ENCODE results near the gene CLCF1. TPM values are rescaled to one million over a fixed set of nuclear protein-coding genes. Genes with fewer than 3 reads are reported as not detected.

Gene CLCF1
- 40.0 to 52.6 TPM (median 45.1 TPM) in 5 replicates for total RNA-seq (2022; extraction: Qiagen RNA extraction; ENCODE audit: low read depth)

DNA sequence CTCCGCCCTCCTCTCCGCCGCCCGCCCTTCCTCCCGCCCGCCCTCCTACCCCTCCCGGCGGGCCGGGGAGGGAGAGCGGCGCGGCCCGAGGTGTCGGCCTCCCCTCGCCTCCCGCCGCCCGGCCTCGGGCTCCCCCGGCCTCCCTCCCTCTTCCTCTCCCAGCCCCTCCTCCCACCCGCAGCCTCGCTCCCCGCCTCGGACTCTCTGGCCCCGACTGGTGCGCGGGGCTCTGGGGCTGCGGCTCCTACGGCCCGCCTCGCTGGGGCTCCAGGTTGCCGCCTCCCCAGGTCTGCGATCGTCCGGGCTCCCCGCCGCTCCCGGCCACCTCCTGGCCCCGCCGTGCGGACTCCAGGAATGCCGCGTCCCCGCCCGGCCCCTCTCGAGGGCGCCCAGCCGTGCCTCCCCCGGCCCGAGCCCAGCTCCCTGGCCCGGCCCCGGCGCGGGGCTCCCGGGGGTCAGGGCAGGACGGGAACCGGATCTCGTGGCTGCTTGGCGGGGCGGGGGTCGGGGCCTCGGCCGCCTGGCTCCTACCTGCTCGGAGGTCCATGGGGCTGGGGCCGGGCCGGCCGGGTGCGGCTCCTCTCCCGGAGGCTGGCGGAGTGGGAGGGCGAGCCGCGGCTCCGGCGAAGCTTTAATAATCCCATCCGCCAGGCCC lies at the start of gene CLCF1:
TSS of gene CLCF1 (minus strand) at position 606 of the 655 bp plus-strand sequence. CDS start at position 547, 59 bp downstream.

DNA sequence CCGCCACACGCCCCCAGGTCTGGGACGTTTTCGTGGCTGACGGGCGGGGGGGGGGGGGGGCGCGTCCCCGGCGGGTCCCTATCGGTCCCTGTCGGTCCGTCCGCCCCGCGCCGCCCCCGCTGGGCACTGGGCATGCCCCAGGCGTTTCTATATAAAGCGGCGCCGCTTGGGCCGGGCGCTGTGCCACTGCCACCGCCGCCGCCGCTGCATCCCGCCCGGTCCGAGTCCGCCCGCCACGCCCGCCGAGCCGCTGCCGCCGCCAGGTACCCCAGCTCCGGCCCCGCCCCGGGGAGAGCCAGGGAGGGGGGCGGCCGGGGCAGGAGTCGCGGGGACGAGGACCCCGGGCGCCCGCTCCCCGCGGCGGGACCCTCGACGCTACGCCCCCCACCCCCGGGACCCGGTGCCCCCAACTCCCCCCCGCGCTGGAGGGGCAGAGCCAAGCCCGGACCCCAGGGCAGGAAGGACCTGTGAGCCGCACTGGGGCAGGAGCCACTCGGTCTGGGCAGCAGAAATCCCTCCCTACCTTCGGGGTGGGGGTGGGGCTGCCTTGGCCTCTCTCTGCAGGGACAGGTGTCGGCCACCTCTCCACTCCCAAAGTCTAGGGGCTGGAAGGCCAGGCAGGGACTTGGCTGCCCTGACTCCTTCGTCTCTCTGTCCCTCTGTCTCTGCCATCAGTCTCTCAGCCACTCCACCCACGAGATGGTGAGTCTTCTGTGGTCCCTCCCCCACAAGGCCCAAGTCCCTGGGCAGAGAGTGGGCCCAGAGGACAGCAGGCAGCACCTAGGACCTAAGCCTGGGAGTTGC lies 42.3 kb upstream of the CLCF1 start, which contains the start of gene CARNS1:
TSS of gene CARNS1 (plus strand) at position 178 of the 804 bp plus-strand sequence. CDS start at position 700, 522 bp downstream.

DNA sequence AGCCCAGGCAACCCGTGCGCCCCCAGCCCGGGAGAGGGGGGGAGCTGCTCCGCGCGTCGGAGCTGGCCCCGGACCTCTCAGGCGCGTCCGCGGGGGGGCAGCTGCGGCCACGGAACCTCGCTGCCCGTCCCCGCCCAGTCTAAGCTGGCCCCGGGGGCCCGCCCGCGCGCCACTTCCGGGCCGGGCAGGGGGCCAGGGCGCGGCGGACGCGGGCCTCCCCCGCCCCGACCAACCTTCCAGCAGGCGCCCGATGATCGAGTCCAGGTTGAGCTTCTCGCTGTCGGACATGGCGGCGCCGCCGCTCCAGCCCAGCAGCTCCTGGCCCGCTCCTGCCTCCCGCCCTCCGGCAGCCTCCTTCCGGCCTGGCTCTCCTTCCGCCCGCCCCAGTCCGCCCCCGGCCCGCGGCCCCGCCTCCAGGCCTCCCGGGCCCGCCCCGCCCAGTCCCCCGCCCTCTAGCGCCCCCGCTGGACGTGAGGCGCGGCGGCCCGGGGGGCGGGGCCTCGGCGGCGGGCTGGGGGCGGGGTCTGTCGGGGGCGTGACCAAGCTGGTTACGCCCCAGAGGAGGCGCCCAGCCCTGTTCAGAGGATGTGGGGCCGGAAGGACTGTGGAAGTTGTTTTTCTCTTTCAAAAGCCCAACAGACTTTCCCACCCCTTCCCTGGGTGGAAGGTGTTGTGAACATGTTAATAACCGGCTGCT lies 28.2 kb upstream of the CLCF1 start, which contains the start of gene PPP1CA:
TSS of gene PPP1CA (minus strand) at position 364 of the 697 bp plus-strand sequence. CDS start at position 288, 76 bp downstream.

DNA sequence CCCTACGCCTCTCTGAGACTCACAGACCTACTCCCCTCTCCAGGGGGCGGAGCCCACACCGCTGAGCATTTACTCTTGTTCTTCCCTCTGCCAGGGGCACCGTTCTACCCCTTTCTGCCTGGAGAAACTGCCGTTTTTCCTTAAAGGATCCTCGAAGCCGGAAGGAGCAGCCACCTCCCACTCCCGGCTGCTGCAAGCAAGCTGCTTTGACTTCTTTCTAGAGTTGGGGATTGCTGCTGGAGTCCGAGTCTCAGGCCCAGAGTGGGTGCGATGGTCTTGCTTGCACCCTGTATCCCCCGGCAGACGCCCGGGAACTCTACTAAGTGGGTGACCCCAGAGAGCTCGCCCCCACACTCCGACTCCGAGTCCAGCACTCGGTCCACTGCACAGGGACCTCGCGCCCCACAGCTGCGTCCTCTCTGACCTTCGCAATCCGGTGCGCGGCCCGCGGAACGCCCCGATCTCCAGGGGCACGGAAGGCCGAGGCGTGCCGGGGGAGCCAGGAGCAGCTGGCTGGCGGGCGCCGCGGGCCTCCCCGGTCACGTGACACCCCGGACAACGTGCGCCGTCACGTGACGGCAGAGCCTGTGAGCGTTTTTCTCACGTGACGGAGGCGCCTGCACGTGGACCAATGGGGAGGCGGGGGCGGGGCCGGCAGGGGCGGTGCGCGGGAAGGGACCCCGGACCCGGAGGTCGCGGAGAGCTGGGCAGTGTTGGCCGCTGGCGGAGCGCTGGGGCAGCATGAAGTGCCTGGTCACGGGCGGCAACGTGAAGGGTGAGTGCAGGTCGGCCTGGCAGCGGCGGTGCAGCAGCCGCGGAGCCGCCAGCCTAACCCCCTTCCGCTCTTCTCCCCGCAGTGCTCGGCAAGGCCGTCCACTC lies 18.1 kb upstream of the CLCF1 start, which contains the start of gene RAD9A:
TSS of gene RAD9A (plus strand) at position 683 of the 879 bp plus-strand sequence. CDS start at position 742, 59 bp downstream.

DNA sequence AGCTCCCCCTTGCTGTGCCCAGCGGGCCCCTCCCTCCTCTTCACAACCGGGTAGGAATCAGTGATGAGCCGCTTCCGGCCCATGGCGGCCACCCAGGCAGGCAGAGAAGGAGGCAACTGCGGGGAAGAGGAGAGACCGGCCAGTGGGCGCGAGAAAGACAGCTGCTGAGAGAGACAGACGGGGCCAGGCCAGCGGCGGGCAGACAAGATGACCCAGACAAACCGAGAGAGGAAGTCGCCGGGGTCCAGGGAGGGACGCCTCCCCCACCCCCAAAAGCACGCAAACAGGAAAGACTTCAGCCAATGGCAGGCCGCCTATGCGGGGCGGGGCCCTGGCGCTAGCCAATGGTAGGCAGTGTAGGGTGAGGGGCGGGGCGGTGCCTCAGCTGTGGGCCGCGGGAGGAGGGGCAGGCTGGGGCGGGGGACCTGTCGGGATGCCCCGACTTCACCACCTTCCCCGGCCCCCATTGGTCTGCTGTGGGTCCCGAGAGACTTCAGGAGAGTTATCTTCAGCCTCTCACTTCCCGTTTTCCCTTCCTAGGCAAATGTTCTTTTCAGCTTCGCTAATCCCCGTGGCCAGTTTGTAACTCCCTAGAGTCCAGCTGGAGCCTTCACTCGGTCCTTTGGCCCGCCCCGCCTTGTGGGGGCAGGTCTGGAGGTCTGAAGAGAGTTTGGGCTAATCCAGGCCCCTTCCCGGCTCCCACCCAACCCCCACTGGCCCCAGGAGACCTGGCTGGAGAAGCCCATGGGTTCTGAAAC lies 19.9 kb downstream of the CLCF1 start, which contains the start of gene POLD4:
TSS of gene POLD4 (minus strand) at position 230 of the 758 bp plus-strand sequence. CDS start at position 83, 147 bp downstream.

Other genes with a start within 250 kb of the CLCF1 start
- gene GRK2, start 107.1 kb downstream of the CLCF1 start, total RNA-seq (2022; extraction: Qiagen RNA extraction; ENCODE audit: low read depth) = 26.2 to 41.9 TPM (median 37.9 TPM) in 5 replicates
- 18.9 to 30.0 TPM (median 26.2 TPM) in 5 replicates for gene ANKRD13D, start 84.3 kb downstream of the CLCF1 start, total RNA-seq (2022; extraction: Qiagen RNA extraction; ENCODE audit: low read depth)
- 14.9 to 26.6 TPM (median 24.6 TPM) in 5 replicates for gene SSH3, start 70.1 kb downstream of the CLCF1 start, total RNA-seq (2022; extraction: Qiagen RNA extraction; ENCODE audit: low read depth)
- 196 to 260 TPM (median 237 TPM) in 5 replicates for gene POLD4, start 20.1 kb downstream of the CLCF1 start, total RNA-seq (2022; extraction: Qiagen RNA extraction; ENCODE audit: low read depth)
- 21.5 to 36.9 TPM (median 32.9 TPM) in 5 replicates for gene RAD9A, start 18.4 kb upstream of the CLCF1 start, total RNA-seq (2022; extraction: Qiagen RNA extraction; ENCODE audit: low read depth)
- gene PPP1CA, start 28.3 kb upstream of the CLCF1 start, total RNA-seq (2022; extraction: Qiagen RNA extraction; ENCODE audit: low read depth) = 270 to 307 TPM (median 296 TPM) in 5 replicates
- gene TBC1D10C, start 30.5 kb upstream of the CLCF1 start, total RNA-seq (2022; extraction: Qiagen RNA extraction; ENCODE audit: low read depth) = 0.13 to 0.17 TPM (median 0.14 TPM) in 4 of 5 replicates, not detected in the other
- 0.08 to 0.20 TPM (median 0.13 TPM) in 5 replicates for gene CARNS1, start 42.1 kb upstream of the CLCF1 start, total RNA-seq (2022; extraction: Qiagen RNA extraction; ENCODE audit: low read depth)
- 39.7 to 51.6 TPM (median 50.4 TPM) in 5 replicates for gene RPS6KB2, start 54.9 kb upstream of the CLCF1 start, total RNA-seq (2022; extraction: Qiagen RNA extraction; ENCODE audit: low read depth)
- 0.22 to 0.33 TPM (median 0.30 TPM) in 5 replicates for gene PTPRCAP, start 64.1 kb upstream of the CLCF1 start, total RNA-seq (2022; extraction: Qiagen RNA extraction; ENCODE audit: low read depth)
- gene CORO1B, start 69.9 kb upstream of the CLCF1 start, total RNA-seq (2022; extraction: Qiagen RNA extraction; ENCODE audit: low read depth) = 45.4 to 58.5 TPM (median 55.9 TPM) in 5 replicates
- gene GPR152, start 79.1 kb upstream of the CLCF1 start, total RNA-seq (2022; extraction: Qiagen RNA extraction; ENCODE audit: low read depth) = 0.08 TPM in 1 of 5 replicates, not detected in the others
- gene CABP4, start 81.8 kb upstream of the CLCF1 start, total RNA-seq (2022; extraction: Qiagen RNA extraction; ENCODE audit: low read depth) = not detected in 5 replicates
- 40.8 to 73.9 TPM (median 62.8 TPM) in 5 replicates for gene TMEM134, start 95.7 kb upstream of the CLCF1 start, total RNA-seq (2022; extraction: Qiagen RNA extraction; ENCODE audit: low read depth)
- gene AIP, start 109.4 kb upstream of the CLCF1 start, total RNA-seq (2022; extraction: Qiagen RNA extraction; ENCODE audit: low read depth) = 42.9 to 51.5 TPM (median 47.9 TPM) in 5 replicates
- gene PITPNM1, start 131.8 kb upstream of the CLCF1 start, total RNA-seq (2022; extraction: Qiagen RNA extraction; ENCODE audit: low read depth) = 30.3 to 60.6 TPM (median 48.4 TPM) in 5 replicates
- gene CDK2AP2, start 134.6 kb upstream of the CLCF1 start, total RNA-seq (2022; extraction: Qiagen RNA extraction; ENCODE audit: low read depth) = 60.3 to 99.6 TPM (median 91.5 TPM) in 5 replicates
- not detected in 5 replicates for gene CABP2, start 149.8 kb upstream of the CLCF1 start, total RNA-seq (2022; extraction: Qiagen RNA extraction; ENCODE audit: low read depth)
- gene GSTP1, start 210.2 kb upstream of the CLCF1 start, total RNA-seq (2022; extraction: Qiagen RNA extraction; ENCODE audit: low read depth) = 1,410 to 1,790 TPM (median 1,699 TPM) in 5 replicates
- gene NDUFV1, start 233.3 kb upstream of the CLCF1 start, total RNA-seq (2022; extraction: Qiagen RNA extraction; ENCODE audit: low read depth) = 131 to 152 TPM (median 143 TPM) in 5 replicates

Data from A549 treated with RU486 at 1 μM for 4 hours (cell line).